Suprapubic skin (tissue), 4 donors: ENCODE measurements around the gene PIK3CB. TPM values are rescaled to one million over a fixed set of nuclear protein-coding genes. Genes with fewer than 3 reads are reported as not detected.

ENCODE experiments used
- DNase-seq, 2 donors: peaks; one replicate each; pipeline ENCODE4 v3.0.0-alpha.2; 2019; ENCODE audit warnings: low spot score in 2 of 2
- H3K27ac ChIP-seq: fragments of 200-600 bp; sonication (generic); one replicate; pipeline ENCODE4 v1.5.1; 2019
- H3K27me3 ChIP-seq: fragments of 200-600 bp; sonication (generic); one replicate; pipeline ENCODE4 v1.5.1; 2019
- H3K36me3 ChIP-seq: fragments of 200-600 bp; sonication (generic); one replicate; pipeline ENCODE4 v1.5.1; 2019
- H3K4me1 ChIP-seq: fragments of 200-600 bp; sonication (generic); one replicate; pipeline ENCODE4 v1.5.1; 2019
- H3K4me3 ChIP-seq: fragments of 200-600 bp; sonication (generic); one replicate; pipeline ENCODE4 v1.5.1; 2019; ENCODE audit warnings: mild to moderate bottlenecking
- H3K9me3 ChIP-seq: fragments of 200-600 bp; sonication (generic); one replicate; pipeline ENCODE4 v1.5.1; 2019
- EP300 ChIP-seq: sonication (generic); formaldehyde crosslinking; IDR thresholded peaks from one replicate; pipeline ENCODE4 v1.6.1; 2017; ENCODE audit warnings: antibody characterized with exemption
- POLR2A ChIP-seq, 2 donors: fragments of 450-650 bp; IDR thresholded peaks; one replicate each; pipeline ENCODE4 v1.6.1; 2017; ENCODE audit warnings: antibody characterized with exemption in 2 of 2, mild to moderate bottlenecking in 2 of 2, moderate library complexity in 2 of 2
- POLR2AphosphoS5 ChIP-seq, 3 donors: sonication (generic); formaldehyde crosslinking; IDR thresholded peaks; one replicate each; pipeline ENCODE4 v1.6.1; 2017; ENCODE audit warnings: antibody characterized with exemption in 3 of 3
- WGBS: methylation state at CpG from one replicate; pipeline ENCODE4 v1.1.5; 2018; 5-methylcytosine and 5-hydroxymethylcytosine counted together
- total RNA-seq, 4 donors: library from RNA; depleted of rRNA; stranded (reverse); fragments of >200 nt; gene quantifications; one replicate each; pipeline ENCODE4 v1.1.0, GENCODE V29; 2016
- TF ChIP-seq, protein P1 (sequence below), 2 donors: fragments of 200-600 bp in 1 of 2; fragments of 450-650 bp in 1 of 2; sonication (generic) in 1 of 2; IDR thresholded peaks; one replicate each; pipeline ENCODE4 v1.5.1; 2016 to 2019; ENCODE audit warnings: antibody characterized with exemption in 2 of 2, mild to moderate bottlenecking in 1 of 2, moderate library complexity in 1 of 2

The PIK3CB gene
- total RNA-seq, 4 donors from 2014 or later = 47.4 to 66.9 (median 53.2) TPM

DNA sequence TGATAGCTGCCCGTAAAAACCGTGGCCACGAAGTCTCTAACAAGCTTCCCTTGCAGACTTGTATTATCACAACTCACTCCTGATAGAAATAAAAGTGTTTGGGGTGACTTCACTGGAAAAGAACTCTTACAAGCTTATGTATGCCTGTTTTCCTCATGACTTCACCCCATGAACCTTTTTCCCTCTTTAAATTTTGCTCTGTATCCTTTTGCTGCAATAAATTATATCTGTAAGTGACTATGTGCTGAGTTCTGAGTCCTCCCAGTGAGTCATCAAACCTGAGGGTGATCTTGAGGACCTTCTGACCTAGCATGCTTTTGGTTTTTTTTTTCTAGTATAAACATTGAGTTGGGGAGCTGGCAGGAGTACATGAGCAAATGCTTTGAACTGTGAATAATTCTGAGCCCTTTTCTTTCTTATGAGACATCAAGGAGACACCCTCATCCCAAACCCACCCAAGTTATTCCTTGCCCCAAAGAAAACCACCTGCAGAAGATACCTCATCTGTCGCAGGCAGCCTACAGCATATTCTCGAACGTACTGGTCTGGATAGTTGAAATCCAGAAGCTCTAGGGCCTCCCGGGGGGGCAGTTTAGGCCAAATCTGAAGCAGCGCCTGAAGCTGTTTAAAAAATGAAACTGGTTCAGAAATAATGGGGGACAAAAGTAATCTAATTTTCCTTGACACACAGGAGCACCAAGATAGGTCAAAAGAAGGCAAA lies 140.3 kb downstream of the PIK3CB start:
- H3K4me3 ChIP-seq = no peak overlapping the region
- no peaks in the 10 kb centered on the region for H3K27me3 ChIP-seq
- WGBS = 89% methylated on average over 8 of the region's 8 CpGs
- H3K4me1 ChIP-seq = no peaks in the 10 kb centered on the region
- no peaks in the 10 kb centered on the region for H3K9me3 ChIP-seq
- peaks cover 21% of the 10 kb centered on the region for H3K36me3 ChIP-seq
- no peak for DNase-seq
- TF ChIP-seq POLR2A (IDR thresholded peaks at IDR 0.05) (no peak), POLR2AphosphoS5 (IDR thresholded peaks at IDR 0.05) (no peak)
- H3K27ac ChIP-seq = no peak overlapping the region

DNA sequence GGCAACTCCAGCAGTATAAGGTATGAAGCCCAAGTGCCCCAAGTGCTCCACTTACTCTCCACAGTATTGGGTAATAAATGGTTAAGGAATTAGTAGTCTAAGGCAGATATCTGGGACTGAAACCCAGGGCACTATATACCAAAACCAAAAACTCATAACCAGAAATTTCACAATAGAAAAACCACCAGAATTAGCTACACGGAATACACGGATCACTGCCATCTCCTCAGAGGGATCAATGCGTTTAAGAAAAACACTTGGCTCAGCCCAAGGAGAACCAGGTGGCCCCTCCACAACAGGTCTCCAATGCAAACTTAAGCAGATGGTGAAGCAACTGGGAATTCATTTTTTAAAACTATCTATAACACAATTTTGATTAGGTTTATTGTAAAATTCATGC lies 142.6 kb downstream of the PIK3CB start:
- no peaks in the 10 kb centered on the region for H3K9me3 ChIP-seq
- H3K27me3 ChIP-seq = no peaks in the 10 kb centered on the region
- no peaks in the 10 kb centered on the region for H3K4me1 ChIP-seq
- TF ChIP-seq POLR2AphosphoS5 (IDR thresholded peaks at IDR 0.05) (no peak), EP300 (no peak), POLR2A (IDR thresholded peaks at IDR 0.05) (no peak)
- TF ChIP-seq, protein P1, sequence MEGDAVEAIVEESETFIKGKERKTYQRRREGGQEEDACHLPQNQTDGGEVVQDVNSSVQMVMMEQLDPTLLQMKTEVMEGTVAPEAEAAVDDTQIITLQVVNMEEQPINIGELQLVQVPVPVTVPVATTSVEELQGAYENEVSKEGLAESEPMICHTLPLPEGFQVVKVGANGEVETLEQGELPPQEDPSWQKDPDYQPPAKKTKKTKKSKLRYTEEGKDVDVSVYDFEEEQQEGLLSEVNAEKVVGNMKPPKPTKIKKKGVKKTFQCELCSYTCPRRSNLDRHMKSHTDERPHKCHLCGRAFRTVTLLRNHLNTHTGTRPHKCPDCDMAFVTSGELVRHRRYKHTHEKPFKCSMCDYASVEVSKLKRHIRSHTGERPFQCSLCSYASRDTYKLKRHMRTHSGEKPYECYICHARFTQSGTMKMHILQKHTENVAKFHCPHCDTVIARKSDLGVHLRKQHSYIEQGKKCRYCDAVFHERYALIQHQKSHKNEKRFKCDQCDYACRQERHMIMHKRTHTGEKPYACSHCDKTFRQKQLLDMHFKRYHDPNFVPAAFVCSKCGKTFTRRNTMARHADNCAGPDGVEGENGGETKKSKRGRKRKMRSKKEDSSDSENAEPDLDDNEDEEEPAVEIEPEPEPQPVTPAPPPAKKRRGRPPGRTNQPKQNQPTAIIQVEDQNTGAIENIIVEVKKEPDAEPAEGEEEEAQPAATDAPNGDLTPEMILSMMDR (IDR thresholded peaks at IDR 0.05) = no peak
- peaks cover 25% of the 10 kb centered on the region for H3K36me3 ChIP-seq
- no peak for DNase-seq
- no peak overlapping the region for H3K27ac ChIP-seq
- no peak overlapping the region for H3K4me3 ChIP-seq
- WGBS = 85% methylated on average over 3 of the region's 3 CpGs

DNA sequence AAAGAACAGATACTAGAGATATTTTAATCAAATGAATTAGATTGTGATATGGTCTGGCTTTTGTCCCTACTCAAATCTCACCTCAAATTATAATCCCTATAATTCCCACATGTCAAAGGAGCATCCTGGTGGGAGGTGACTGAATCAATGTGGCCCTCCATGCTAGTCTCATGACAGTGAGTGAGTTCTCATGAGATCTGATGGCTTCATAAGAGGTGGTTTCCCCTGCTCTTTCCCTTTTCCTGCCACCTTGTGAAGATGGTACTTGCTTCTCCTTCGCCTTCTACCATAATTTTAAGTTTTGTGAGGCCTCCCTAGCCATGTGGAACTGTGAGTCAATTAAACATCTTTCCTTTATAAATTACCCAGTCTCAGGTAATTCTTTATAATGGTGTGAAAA lies 143.4 kb downstream of the PIK3CB start:
- TF ChIP-seq POLR2AphosphoS5 (IDR thresholded peaks at IDR 0.05) (no peak), POLR2A (IDR thresholded peaks at IDR 0.05) (no peak), EP300 (no peak)
- TF ChIP-seq, protein P1 (IDR thresholded peaks at IDR 0.05) = no peak
- Histone ChIP-seq H3K4me1 (no peaks in the 10 kb centered on the region), H3K27me3 (no peaks in the 10 kb centered on the region), H3K27ac (no peak overlapping the region), H3K36me3 (peaks cover 25% of the 10 kb centered on the region), H3K9me3 (no peaks in the 10 kb centered on the region), H3K4me3 (no peak overlapping the region)
- WGBS = 100% methylated on average over 1 of the region's 1 CpG
- DNase-seq = no peak

DNA sequence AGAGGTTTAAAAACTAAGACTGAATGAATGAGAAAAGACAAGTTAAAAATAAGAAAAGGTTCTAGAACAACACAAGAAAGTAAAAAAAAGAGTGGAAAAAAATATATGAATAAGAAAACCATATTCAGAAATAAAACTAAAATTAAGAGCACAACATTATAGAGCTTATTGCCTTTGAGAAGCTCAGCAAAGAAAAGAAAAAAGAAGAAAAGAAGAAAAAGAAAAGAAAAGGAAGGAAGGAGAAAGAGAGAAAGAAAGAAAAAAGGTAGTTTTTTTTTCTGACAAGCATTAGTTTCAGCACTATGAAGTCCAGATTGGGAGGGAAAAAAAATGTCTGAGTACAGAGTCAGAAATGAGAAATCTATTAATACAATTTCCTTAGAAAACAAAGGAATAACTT lies 144.7 kb downstream of the PIK3CB start:
- DNase-seq = no peak
- Histone ChIP-seq H3K9me3 (no peaks in the 10 kb centered on the region), H3K27ac (no peak overlapping the region), H3K27me3 (no peaks in the 10 kb centered on the region), H3K4me3 (no peak overlapping the region), H3K4me1 (no peaks in the 10 kb centered on the region), H3K36me3 (peaks cover 29% of the 10 kb centered on the region)
- TF ChIP-seq POLR2AphosphoS5 (IDR thresholded peaks at IDR 0.05) (no peak), POLR2A (IDR thresholded peaks at IDR 0.05) (no peak), EP300 (no peak)
- TF ChIP-seq, protein P1 (IDR thresholded peaks at IDR 0.05) = no peak

DNA sequence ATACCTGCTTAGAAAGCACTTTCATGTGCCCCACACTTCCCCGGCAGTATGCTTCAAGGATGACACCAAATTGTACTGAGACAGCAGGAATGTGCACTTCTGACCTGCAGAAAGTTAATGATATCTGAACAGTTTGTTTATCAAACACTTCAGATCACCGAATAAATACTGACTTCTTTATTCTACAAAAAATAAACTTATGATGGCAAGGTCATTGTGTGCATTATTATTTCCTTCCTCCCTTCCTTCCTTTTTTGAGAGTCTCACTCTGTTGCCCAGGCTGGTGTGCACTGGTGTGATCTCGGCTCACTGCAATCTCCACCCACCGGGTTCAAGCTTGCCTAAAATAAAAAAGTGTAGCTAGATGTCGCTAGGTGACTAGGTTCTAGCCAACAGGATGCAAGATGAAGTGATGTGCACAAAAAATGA lies 145.8 kb downstream of the PIK3CB start:
- no peak overlapping the region for H3K4me3 ChIP-seq
- WGBS = 64% methylated on average over 5 of the region's 5 CpGs
- no peak overlapping the region for H3K27ac ChIP-seq
- TF ChIP-seq POLR2A (IDR thresholded peaks at IDR 0.05) (no peak), POLR2AphosphoS5 (IDR thresholded peaks at IDR 0.05) (no peak), EP300 (no peak)
- TF ChIP-seq, protein P1 (IDR thresholded peaks at IDR 0.05) = no peak
- H3K9me3 ChIP-seq = no peaks in the 10 kb centered on the region
- H3K36me3 ChIP-seq = peaks cover 22% of the 10 kb centered on the region
- H3K27me3 ChIP-seq = no peaks in the 10 kb centered on the region
- no peak for DNase-seq
- no peaks in the 10 kb centered on the region for H3K4me1 ChIP-seq
